IMR-90 (cell line): ENCODE results near the gene EGFR. TPM values are rescaled to one million over a fixed set of nuclear protein-coding genes. Genes with fewer than 3 reads are reported as not detected.

Experiments
- ATAC-seq: fragments of 200-7000 bp; cut with Tn5 transposase; 2 replicates; pipeline ENCODE4 v1.9.1; 2020; ENCODE audit warnings: low read depth, mild to moderate bottlenecking, moderate library complexity
- BruUV-seq: library from RNA; stranded (reverse); fragments of 400-500 nt; replicated peaks from 2 replicates; lab custom pipeline; 2021; lab: Mats Ljungman, UMichigan
- CTCF ChIA-PET: fragments of 300-600 bp; formaldehyde crosslinking; extraction: SDS; loops from one replicate; lab custom pipeline; 2021; ENCODE audit warnings: antibody characterized with exemption; lab: Yijun Ruan, JAX
- POLR2A ChIA-PET: fragments of 300-600 bp; sonication (Branson Sonifier 250); formaldehyde crosslinking; loops from one replicate; lab custom pipeline; 2022; ENCODE audit warnings: antibody characterized with exemption; ENCODE audit not compliant: unreplicated experiment; lab: Charles Lee
- DNase-seq: peaks from one replicate; pipeline ENCODE4 v3.0.0; 2013
- H2AFZ ChIP-seq: replicated peaks from 2 replicates; pipeline ENCODE3; 2013; ENCODE audit warnings: low read length, mild to moderate bottlenecking; ENCODE audit not compliant: poor library complexity
- H2AK5ac ChIP-seq: 2 replicates; pipeline ENCODE4 v1.6.1; 2013; ENCODE audit warnings: low read depth, low read length, inconsistent platforms
- H2AK9ac ChIP-seq: replicated peaks from 2 replicates; pipeline ENCODE3; 2013; ENCODE audit warnings: mild to moderate bottlenecking, low read depth, low read length, moderate library complexity; ENCODE audit not compliant: poor library complexity
- H2BK120ac ChIP-seq: 2 replicates; pipeline ENCODE4 v1.6.1; 2013; ENCODE audit warnings: low read depth, low read length, inconsistent platforms
- H2BK15ac ChIP-seq: 3 replicates; pipeline ENCODE4 v1.6.1; 2013; ENCODE audit warnings: low read depth, low read length, inconsistent platforms
- H2BK20ac ChIP-seq: 2 replicates; pipeline ENCODE4 v1.6.1; 2013; ENCODE audit warnings: low read depth, mild to moderate bottlenecking, inconsistent platforms, low read length, moderate library complexity
- H2BK5ac ChIP-seq: 2 replicates; pipeline ENCODE4 v1.6.1; 2013; ENCODE audit warnings: mild to moderate bottlenecking, low read depth, low read length, inconsistent platforms; ENCODE audit not compliant: poor library complexity, severe bottlenecking
- H3K14ac ChIP-seq: replicated peaks from 2 replicates; pipeline ENCODE4 v1.6.1; 2013; ENCODE audit warnings: low read depth, low read length, inconsistent platforms
- H3K18ac ChIP-seq: 2 replicates; pipeline ENCODE4 v1.6.1; 2013; ENCODE audit warnings: low read depth, low read length, control low read depth
- H3K23ac ChIP-seq: 2 replicates; pipeline ENCODE4 v1.6.1; 2013; ENCODE audit warnings: low read depth, low read length, inconsistent platforms
- H3K27ac ChIP-seq: 2 replicates; pipeline ENCODE4 v1.5.1; 2013; ENCODE audit warnings: mild to moderate bottlenecking, control low read depth, low read length; ENCODE audit not compliant: insufficient read depth
- H3K27me3 ChIP-seq: 2 replicates; pipeline ENCODE4 v1.6.1; 2013; ENCODE audit warnings: low read length; ENCODE audit not compliant: control insufficient read depth, insufficient read depth
- H3K36me3 ChIP-seq: 2 replicates; pipeline ENCODE4 v1.6.1; 2013; ENCODE audit warnings: low read length, mixed read lengths; ENCODE audit not compliant: control insufficient read depth, insufficient read depth
- H3K4ac ChIP-seq: 2 replicates; pipeline ENCODE4 v1.6.1; 2013; ENCODE audit warnings: low read depth, low read length, inconsistent platforms
- H3K4me1 ChIP-seq: 2 replicates; pipeline ENCODE4 v1.6.1; 2013; ENCODE audit warnings: low read length, mixed read lengths; ENCODE audit not compliant: control insufficient read depth, insufficient read depth
- H3K4me2 ChIP-seq: 2 replicates; pipeline ENCODE4 v1.6.1; 2013; ENCODE audit warnings: low read depth, mild to moderate bottlenecking, control low read depth, low read length, moderate library complexity
- H3K4me3 ChIP-seq: 2 replicates; pipeline ENCODE4 v1.5.1; 2013; ENCODE audit warnings: low read depth, mild to moderate bottlenecking, control low read depth, low read length, moderate library complexity; ENCODE audit not compliant: insufficient read depth
- H3K56ac ChIP-seq: 2 replicates; pipeline ENCODE4 v1.6.1; 2013; ENCODE audit warnings: low read length, inconsistent platforms; ENCODE audit not compliant: insufficient read depth; ENCODE audit errors: extremely low read depth
- H3K79me1 ChIP-seq, 2 experiments: 2 replicates each; pipeline ENCODE4 v1.6.1; 2013; ENCODE audit warnings: low read length in 2 of 2, inconsistent platforms in 1 of 2, low read depth in 1 of 2
- H3K9ac ChIP-seq: 2 replicates; pipeline ENCODE4 v1.6.1; 2013; ENCODE audit warnings: low read depth, low read length, control low read depth
- H3K9me1 ChIP-seq: 2 replicates; pipeline ENCODE4 v1.6.1; 2013; ENCODE audit warnings: low read length, inconsistent platforms; ENCODE audit not compliant: insufficient read depth
- H3K9me3 ChIP-seq: 2 replicates; pipeline ENCODE4 v1.6.1; 2013; ENCODE audit warnings: low read length; ENCODE audit not compliant: control insufficient read depth, insufficient read depth
- H4K20me1 ChIP-seq: 2 replicates; pipeline ENCODE4 v1.6.1; 2013; ENCODE audit warnings: low read length, inconsistent platforms; ENCODE audit not compliant: insufficient read depth
- H4K5ac ChIP-seq: 2 replicates; pipeline ENCODE4 v1.6.1; 2013; ENCODE audit warnings: mild to moderate bottlenecking, low read depth, low read length, control low read depth
- H4K8ac ChIP-seq, 2 experiments: 2 replicates each; pipeline ENCODE4 v1.6.1; 2013; ENCODE audit warnings: low read depth in 2 of 2, low read length in 2 of 2, control low read depth in 1 of 2, inconsistent platforms in 1 of 2
- H4K91ac ChIP-seq: 2 replicates; pipeline ENCODE4 v1.6.1; 2013; ENCODE audit warnings: low read depth, low read length, inconsistent platforms; ENCODE audit not compliant: insufficient read depth
- CEBPB ChIP-seq: IDR thresholded peaks from 2 replicates; pipeline ENCODE4 v1.6.1; 2012; ENCODE audit warnings: low read depth, low read length, improper control_type of control experiment
- CHD1 ChIP-seq: IDR thresholded peaks from 2 replicates; pipeline ENCODE4 v1.6.1; 2012; ENCODE audit warnings: low read depth, low read length, improper control_type of control experiment
- ELK1 ChIP-seq: fragments of 150-350 bp; IDR thresholded peaks from 2 replicates; pipeline ENCODE4 v1.6.1; 2016; ENCODE audit warnings: low read depth, mild to moderate bottlenecking, low read length, moderate library complexity, borderline replicate concordance
- FOS ChIP-seq: fragments of 150-350 bp; IDR thresholded peaks from 2 replicates; pipeline ENCODE4 v1.6.1; 2016; ENCODE audit warnings: low read depth, low read length
- MAFK ChIP-seq: IDR thresholded peaks from 2 replicates; pipeline ENCODE4 v1.6.1; 2012; ENCODE audit warnings: low read depth, low read length, improper control_type of control experiment
- MXI1 ChIP-seq: IDR thresholded peaks from 2 replicates; pipeline ENCODE4 v1.6.1; 2012; ENCODE audit warnings: low read depth, mild to moderate bottlenecking, low read length, moderate library complexity, borderline replicate concordance
- NFE2L2 ChIP-seq: fragments of 150-350 bp; IDR thresholded peaks from 2 replicates; pipeline ENCODE4 v1.6.1; 2016; ENCODE audit warnings: low read depth, mild to moderate bottlenecking, low read length
- RFX5 ChIP-seq: IDR thresholded peaks from 2 replicates; pipeline ENCODE4 v1.8.0; 2012; ENCODE audit warnings: low read depth, mild to moderate bottlenecking, low read length, moderate library complexity
- SMC3 ChIP-seq: fragments of 150-350 bp; IDR thresholded peaks from 2 replicates; pipeline ENCODE4 v1.6.1; 2016; ENCODE audit warnings: low read depth, mild to moderate bottlenecking, antibody characterized with exemption, low read length, moderate library complexity
- WGBS, 2 experiments: methylation state at CpG; one replicate each; pipeline versions ENCODE4 v1.1.5 to v1.1.7; 2013; ENCODE audit warnings: missing lambda C conversion rate in 2 of 2; ENCODE audit not compliant: insufficient read length in 1 of 2; ENCODE audit errors: extremely low coverage in 2 of 2; 5-methylcytosine and 5-hydroxymethylcytosine counted together
- dilution Hi-C: fragments of 300-500 bp; cut with HindIII; formaldehyde crosslinking; loops from one replicate; pipeline ENCODE4 v1.14.3; 2018; ENCODE audit warnings: low sequenced_read_pairs; ENCODE audit not compliant: unreplicated experiment
- in situ Hi-C: fragments of 300-500 bp; cut with MboI; formaldehyde crosslinking; loops from 3 replicates; pipeline ENCODE4 v1.14.3; 2019; ENCODE audit warnings: low sequenced_read_pairs, inconsistent platforms, mixed read lengths
- intact Hi-C: fragments of 100-400 bp; cut with micrococcal nuclease; formaldehyde crosslinking; loops from 2 replicates; pipeline ENCODE4 v1.10.0; 2022
- polyA plus RNA-seq, 3 experiments: library from polyadenylated mRNA; depleted of rRNA; stranded (reverse); fragments of >200 nt; gene quantifications; 2 replicates each; pipeline ENCODE4 v1.2.3, GENCODE V29; 2012; ENCODE audit warnings: low replicate concordance in 1 of 3
- total RNA-seq: library from RNA; depleted of rRNA; stranded (reverse); fragments of >200 nt; gene quantifications from 2 replicates; pipeline ENCODE4 v1.2.3, GENCODE V29; 2012

EGFR gene
- total and polyA plus RNA-seq, 2 of the 4 experiments (the other 2 are of a cell fraction), result 36.9 to 60.4 TPM

- TF ChIP-seq RFX5, result no peak
These were observed 95.1 kb downstream of the EGFR start (continued) for GRCh38 chr7:55113760-55114540.

GRCh38 chr7:55117286-55117685, 98.5 kb downstream of the EGFR start:
- no peak overlapping the region for H3K4me2 ChIP-seq
- H4K8ac ChIP-seq, result no peak overlapping the region
- no peak for ATAC-seq
- no peak overlapping the region for H2AK5ac ChIP-seq
- H2BK20ac ChIP-seq, result no peak overlapping the region
- intact Hi-C loops, result no loop called here
- peaks cover 52 to 91% of the 10 kb centered on the region in 2 experiments for H3K79me1 ChIP-seq
- H2BK15ac ChIP-seq, result no peak overlapping the region
- H3K14ac ChIP-seq, result no peak overlapping the region
- no peak overlapping the region for H3K9ac ChIP-seq
- H2BK5ac ChIP-seq, result no peak overlapping the region
- H3K4ac ChIP-seq, result no peak overlapping the region
- no peak overlapping the region for H3K27ac ChIP-seq
- DNase-seq, result no peak
- H2AFZ ChIP-seq, result no peak overlapping the region
- H3K4me1 ChIP-seq, result peaks cover 26% of the 10 kb centered on the region
- no CpG with 5 or more reads among the region's 7 CpGs for whole genome bisulfite sequencing, 2 experiments
- TF ChIP-seq SMC3, result no peak
- no peak for TF ChIP-seq NFE2L2
- TF ChIP-seq ELK1, result no peak
- TF ChIP-seq FOS, result no peak
- no peak for TF ChIP-seq CEBPB
- no peak for TF ChIP-seq MAFK
- no peak for TF ChIP-seq CHD1
- TF ChIP-seq MXI1, result no peak
- H2AK9ac ChIP-seq, result no peak overlapping the region
- in situ Hi-C loops, result no loop called here
- H3K23ac ChIP-seq, result no peak overlapping the region
- ChIA-PET CTCF (no interaction called here), POLR2A (no interaction called here)
- no peak overlapping the region for H2BK120ac ChIP-seq
- H4K91ac ChIP-seq, result no peak overlapping the region
- H3K18ac ChIP-seq, result no peak overlapping the region
- peaks cover 8% of the 10 kb centered on the region for H4K20me1 ChIP-seq
- BruUV-seq, result no TSS peak
- peaks cover 1% of the 10 kb centered on the region; the same call in 1 of the 2 replicates for H3K36me3 ChIP-seq
- no peaks in the 10 kb centered on the region for H3K27me3 ChIP-seq
- no peak overlapping the region for H3K4me3 ChIP-seq
- H3K56ac ChIP-seq, result no peak overlapping the region
- H4K5ac ChIP-seq, result no peak overlapping the region
- H3K9me3 ChIP-seq, result no peaks in the 10 kb centered on the region
- dilution Hi-C loops, result no loop called here
- peaks cover 32% of the 10 kb centered on the region for H3K9me1 ChIP-seq
